Measurements from ENCODE around the gene CSNK1G1.

Gene CSNK1G1

GRCh38 chr15:64315216-64315615 lies 40.8 kb downstream of the CSNK1G1 start:
- TF ChIP-seq CTCF (IDR thresholded peaks at IDR 0.05; ENCODE audit: control insufficient read depth, insufficient read depth, low read depth, low read length, missing control alignments), result no peak
- DNase-seq (ENCODE audit: low read depth), result no peak
- H3K4me3 ChIP-seq (ENCODE audit: control insufficient read depth, low read depth, low read length), result no peak overlapping the region

- no peak for DNase-seq (ENCODE audit: low read depth)
- no peak overlapping the region for H3K4me3 ChIP-seq (ENCODE audit: control insufficient read depth, low read depth, low read length)
- TF ChIP-seq CTCF (IDR thresholded peaks at IDR 0.05; ENCODE audit: control insufficient read depth, insufficient read depth, low read depth, low read length, missing control alignments), result no peak
Measured at GRCh38 chr15:64314456-64314855, 41.5 kb downstream of the CSNK1G1 start.

- no peak for TF ChIP-seq CTCF (IDR thresholded peaks at IDR 0.05; ENCODE audit: control insufficient read depth, insufficient read depth, low read depth, low read length, missing control alignments)
- H3K4me3 ChIP-seq (ENCODE audit: control insufficient read depth, low read depth, low read length), result no peak overlapping the region
- no peak for DNase-seq (ENCODE audit: low read depth)
Measured at GRCh38 chr15:64311566-64311965, 44.4 kb downstream of the CSNK1G1 start.

GRCh38 chr15:64310036-64310435 lies 45.9 kb downstream of the CSNK1G1 start:
- H3K4me3 ChIP-seq (ENCODE audit: control insufficient read depth, low read depth, low read length), result no peak overlapping the region
- no peak for DNase-seq (ENCODE audit: low read depth)
- no peak for TF ChIP-seq CTCF (IDR thresholded peaks at IDR 0.05; ENCODE audit: control insufficient read depth, insufficient read depth, low read depth, low read length, missing control alignments)

GRCh38 chr15:64305261-64305660 lies 50.7 kb downstream of the CSNK1G1 start:
- no peak overlapping the region for H3K4me3 ChIP-seq (ENCODE audit: control insufficient read depth, low read depth, low read length)
- no peak for TF ChIP-seq CTCF (IDR thresholded peaks at IDR 0.05; ENCODE audit: control insufficient read depth, insufficient read depth, low read depth, low read length, missing control alignments)
- no peak for DNase-seq (ENCODE audit: low read depth)

- DNase-seq (ENCODE audit: low read depth), result no peak
- no peak for TF ChIP-seq CTCF (IDR thresholded peaks at IDR 0.05; ENCODE audit: control insufficient read depth, insufficient read depth, low read depth, low read length, missing control alignments)
- no peak overlapping the region for H3K4me3 ChIP-seq (ENCODE audit: control insufficient read depth, low read depth, low read length)
Measured at GRCh38 chr15:64289550-64289949, 66.4 kb downstream of the CSNK1G1 start.

- H3K4me3 ChIP-seq (ENCODE audit: control insufficient read depth, low read depth, low read length), result no peak overlapping the region
- TF ChIP-seq CTCF (IDR thresholded peaks at IDR 0.05; ENCODE audit: control insufficient read depth, insufficient read depth, low read depth, low read length, missing control alignments), result no peak
- DNase-seq (ENCODE audit: low read depth), result no peak
Measured at GRCh38 chr15:64288999-64289398, 67.0 kb downstream of the CSNK1G1 start.
